GM12878 (cell line): ENCODE results near the gene ERVK3-1. TPM values are rescaled to one million over a fixed set of nuclear protein-coding genes. Genes with fewer than 3 reads are reported as not detected.

ENCODE experiments used
- ATAC-seq: fragments of 200-7000 bp; cut with Tn5 transposase; 3 replicates; pipeline ENCODE4 v1.9.1; 2020; ENCODE audit warnings: mild to moderate bottlenecking, moderate library complexity
- BruUV-seq: library from RNA; stranded (reverse); fragments of 400-500 nt; replicated peaks from 2 replicates; lab custom pipeline; 2021; lab: Mats Ljungman, UMichigan
- CTCF ChIA-PET: fragments of 300-600 bp; sonication (Branson Sonifier 250); formaldehyde crosslinking; extraction: SDS; loops from one replicate; lab custom pipeline; 2021; ENCODE audit warnings: inconsistent platforms; lab: Yijun Ruan, JAX
- POLR2A ChIA-PET: fragments of 350-600 bp; formaldehyde crosslinking; extraction: SDS; loops from one replicate; lab custom pipeline; 2021; ENCODE audit warnings: inconsistent platforms; lab: Charles Lee
- RAD21 ChIA-PET: fragments of 300-600 bp; sonication (Branson Sonifier 250); formaldehyde crosslinking; loops from one replicate; lab custom pipeline; 2023; ENCODE audit warnings: antibody characterized with exemption; ENCODE audit not compliant: unreplicated experiment; lab: Charles Lee
- SMC1A ChIA-PET: fragments of 300-600 bp; sonication (Branson Sonifier 250); formaldehyde crosslinking; loops from one replicate; lab custom pipeline; 2023; ENCODE audit not compliant: unreplicated experiment, uncharacterized antibody; lab: Charles Lee
- DNase-seq: peaks from one replicate; pipeline ENCODE4 v3.0.0-alpha.2; 2011; ENCODE audit warnings: low read depth, low spot score
- FAIRE-seq: peaks from 3 replicates; lab custom pipeline; 2011; peaks lifted over from hg19 to GRCh38; lab: Jason Lieb, UNC
- H2AFZ ChIP-seq: 2 replicates; pipeline ENCODE4 v1.6.0; 2011; ENCODE audit warnings: low read depth, low read length, control low read depth; ENCODE audit not compliant: control insufficient read depth
- H3K27ac ChIP-seq: 2 replicates; pipeline ENCODE4 v1.5.1; 2011; ENCODE audit warnings: control low read depth; ENCODE audit not compliant: control insufficient read depth, insufficient read depth
- H3K27me3 ChIP-seq, 2 experiments: replicated peaks in 1 of 2; 2 replicates each; pipeline versions ENCODE4 v1.6.0 to v1.6.1; 2011; ENCODE audit warnings: low read length in 1 of 2; ENCODE audit not compliant: control insufficient read depth in 2 of 2, insufficient read depth in 2 of 2
- H3K36me3 ChIP-seq, 2 experiments: 2 replicates each; pipeline ENCODE4 v1.5.1; 2011; ENCODE audit warnings: low read length in 1 of 2; ENCODE audit not compliant: control insufficient read depth in 2 of 2, insufficient read depth in 2 of 2
- H3K4me1 ChIP-seq: 2 replicates; pipeline ENCODE4 v1.6.1; 2011; ENCODE audit warnings: mild to moderate bottlenecking, low read length, moderate library complexity, mixed read lengths; ENCODE audit not compliant: control insufficient read depth, insufficient read depth
- H3K4me2 ChIP-seq: 2 replicates; pipeline ENCODE4 v1.6.0; 2011; ENCODE audit warnings: control low read depth; ENCODE audit not compliant: control insufficient read depth, insufficient read depth
- H3K4me3 ChIP-seq: fragments of 200-600 bp; sonication (generic); 2 replicates; pipeline ENCODE4 v1.5.1; 2016
- H3K79me2 ChIP-seq: 2 replicates; pipeline ENCODE4 v1.6.0; 2011; ENCODE audit warnings: low read length; ENCODE audit not compliant: control insufficient read depth, insufficient read depth
- H3K9ac ChIP-seq: 2 replicates; pipeline ENCODE4 v1.8.0; 2011; ENCODE audit warnings: low read length, control low read depth, mixed read lengths; ENCODE audit not compliant: control insufficient read depth, insufficient read depth
- H3K9me3 ChIP-seq: replicated peaks from 3 replicates; pipeline ENCODE4 v1.5.1; 2011; ENCODE audit warnings: mild to moderate bottlenecking, low read length; ENCODE audit not compliant: control insufficient read depth, insufficient read depth
- H4K20me1 ChIP-seq: 2 replicates; pipeline ENCODE4 v1.6.0; 2011; ENCODE audit not compliant: control insufficient read depth, insufficient read depth
- CBX3 ChIP-seq: fragments of 200-600 bp; sonication (generic); IDR thresholded peaks from 2 replicates; pipeline ENCODE4 v1.6.1; 2016; ENCODE audit warnings: low read depth, borderline replicate concordance
- FOXM1 ChIP-seq: IDR thresholded peaks from 2 replicates; pipeline ENCODE4 v1.6.1; 2012; ENCODE audit warnings: low read depth, mild to moderate bottlenecking, inconsistent platforms, low read length, moderate library complexity
- MTA2 ChIP-seq: fragments of 450-650 bp; IDR thresholded peaks from 2 replicates; pipeline ENCODE4 v1.6.1; 2016; ENCODE audit warnings: low read depth, mild to moderate bottlenecking, moderate library complexity
- NR2F1 ChIP-seq: fragments of 450-650 bp; conservative IDR thresholded peaks from 2 replicates; pipeline ENCODE4 v1.6.1; 2017; ENCODE audit warnings: mild to moderate bottlenecking
- POLR2A ChIP-seq: IDR thresholded peaks from 2 replicates; pipeline ENCODE4 v1.6.1; 2011; ENCODE audit warnings: low read depth, mild to moderate bottlenecking, low read length
- ZSCAN29 ChIP-seq: fragments of 450-650 bp; IDR thresholded peaks from 2 replicates; pipeline ENCODE4 v1.6.1; 2017; ENCODE audit warnings: mild to moderate bottlenecking, moderate library complexity
- WGBS: methylation state at CpG from one replicate; pipeline ENCODE4 v1.1.6; 2016; ENCODE audit warnings: low lambda C conversion rate; ENCODE audit not compliant: insufficient replicate concordance, insufficient coverage; ENCODE audit errors: missing lambda C conversion rate; 5-methylcytosine and 5-hydroxymethylcytosine counted together
- in situ Hi-C: fragments of 300-500 bp; cut with MboI; formaldehyde crosslinking; loops from 9 replicates; pipeline ENCODE4 v1.14.3; 2018; ENCODE audit warnings: mixed read lengths
- intact Hi-C: fragments of 100-400 bp; cut with micrococcal nuclease; formaldehyde crosslinking; loops from one replicate; pipeline ENCODE4 v1.14.2; 2022; ENCODE audit not compliant: unreplicated experiment
- polyA plus RNA-seq, 11 experiments: library from polyadenylated mRNA; depleted of rRNA in 4 of 11; unstranded in 6 of 11; stranded (reverse) in 5 of 11; fragments of >200 nt; fragmentation: Nextera tagmentation in 4 of 11; fragmentation: Illumina TruSeq in 1 of 11; extraction: Ambion mirVana in 4 of 11; extraction: Trizol in 1 of 11; gene quantifications; 1 replicate in 1 of 11; 2 replicates in 10 of 11; pipeline versions ENCODE4 v1.2.1 to v1.2.3, GENCODE V29; 2011 to 2016; ENCODE audit warnings: inconsistent platforms in 2 of 11, missing spikeins in 2 of 11, low read depth in 1 of 11
- total RNA-seq, 4 experiments: library from RNA; depleted of rRNA in 3 of 4; stranded (reverse); fragments of >200 nt in 3 of 4; fragmentation: Illumina TruSeq in 1 of 4; extraction: Trizol in 1 of 4; gene quantifications; 2 replicates each; pipeline versions ENCODE4 v1.2.1 to v1.2.3, GENCODE V29; 2013 to 2021
- TF ChIP-seq, protein P1 (sequence below): IDR thresholded peaks from 2 replicates; pipeline ENCODE4 v1.6.1; 2011; ENCODE audit warnings: low read depth, low read length, improper control_type of control experiment, borderline replicate concordance
- TF ChIP-seq, protein P2 (sequence below): IDR thresholded peaks from 2 replicates; pipeline ENCODE4 v1.6.1; 2012; ENCODE audit warnings: mild to moderate bottlenecking, low read depth, low read length
- TF ChIP-seq, protein P3 (sequence below): fragments of 450-650 bp; IDR thresholded peaks from 2 replicates; pipeline ENCODE4 v1.6.1; 2014; ENCODE audit warnings: mild to moderate bottlenecking

The ERVK3-1 gene
- total and polyA plus RNA-seq, 10 of the 15 experiments (the other 5 are each of a cell fraction or from before 2014, with no cell fraction given), result 59.3 to 172 (median 95.8) TPM

DNA sequence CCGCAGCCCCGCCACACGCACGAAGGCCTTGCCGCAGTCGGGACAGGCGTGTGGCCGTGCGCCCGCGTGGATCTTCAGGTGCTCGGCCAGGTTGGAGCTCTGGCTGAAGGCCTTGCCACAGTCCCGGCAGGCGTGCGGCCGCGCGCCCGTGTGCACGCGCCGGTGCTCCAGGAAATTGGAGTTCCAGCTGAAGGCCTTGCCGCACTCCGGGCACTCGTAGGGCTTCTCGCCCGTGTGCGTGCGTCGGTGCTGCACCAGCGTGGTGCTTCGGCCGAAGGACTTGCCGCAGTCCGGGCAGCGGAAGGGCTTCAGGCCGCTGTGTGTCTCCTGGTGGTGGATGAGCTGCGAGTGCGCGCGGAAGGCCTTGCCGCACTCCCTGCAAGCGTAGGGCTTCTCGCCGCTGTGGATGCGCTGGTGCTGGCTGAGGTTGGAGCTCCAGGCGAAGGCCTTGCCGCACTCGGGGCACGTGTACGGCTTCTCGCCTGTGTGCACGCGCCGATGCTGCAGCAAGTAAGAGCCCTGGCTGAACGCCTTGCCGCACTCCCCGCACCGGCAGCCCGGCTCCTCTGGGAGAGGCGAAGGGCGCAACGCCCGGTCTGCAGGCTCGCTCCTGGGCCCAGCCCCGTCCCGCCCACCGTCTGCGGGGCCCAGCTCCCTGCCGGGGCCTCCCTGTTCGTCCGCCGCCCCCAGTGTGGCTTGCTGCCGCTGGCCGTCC lies 51.7 kb downstream of the ERVK3-1 start:
- in situ Hi-C loops, result no loop called here
- ChIA-PET POLR2A (interaction anchor here (0.6 to 1.8 kb wide), 2 partner anchors 10 to 127 kb away, joined by 4 to 6 read pairs; no protein-coding TSS in a partner anchor), RAD21 (no interaction called here), CTCF (no interaction called here), SMC1A (no interaction called here)
- peaks cover 2% of the 10 kb centered on the region; the same call in 1 of the 3 replicates for H3K9me3 ChIP-seq
- H3K36me3 ChIP-seq, result no peaks in the 10 kb centered on the region
- no peak for DNase-seq
- no peaks in the 10 kb centered on the region for H3K79me2 ChIP-seq
- H2AFZ ChIP-seq, result no peak overlapping the region
- no peaks in the 10 kb centered on the region for H4K20me1 ChIP-seq
- BruUV-seq, result no TSS peak
- H3K4me3 ChIP-seq, result no peak overlapping the region
- no peak overlapping the region for H3K4me2 ChIP-seq
- no peak for ATAC-seq
- no peak overlapping the region for H3K27ac ChIP-seq
- no peak overlapping the region for H3K9ac ChIP-seq
- H3K4me1 ChIP-seq, result peaks cover 3% of the 10 kb centered on the region
- TF ChIP-seq, protein P1, sequence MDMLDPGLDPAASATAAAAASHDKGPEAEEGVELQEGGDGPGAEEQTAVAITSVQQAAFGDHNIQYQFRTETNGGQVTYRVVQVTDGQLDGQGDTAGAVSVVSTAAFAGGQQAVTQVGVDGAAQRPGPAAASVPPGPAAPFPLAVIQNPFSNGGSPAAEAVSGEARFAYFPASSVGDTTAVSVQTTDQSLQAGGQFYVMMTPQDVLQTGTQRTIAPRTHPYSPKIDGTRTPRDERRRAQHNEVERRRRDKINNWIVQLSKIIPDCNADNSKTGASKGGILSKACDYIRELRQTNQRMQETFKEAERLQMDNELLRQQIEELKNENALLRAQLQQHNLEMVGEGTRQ, result no peak
- no peak for TF ChIP-seq FOXM1
- TF ChIP-seq NR2F1, result no peak
- TF ChIP-seq, protein P2, sequence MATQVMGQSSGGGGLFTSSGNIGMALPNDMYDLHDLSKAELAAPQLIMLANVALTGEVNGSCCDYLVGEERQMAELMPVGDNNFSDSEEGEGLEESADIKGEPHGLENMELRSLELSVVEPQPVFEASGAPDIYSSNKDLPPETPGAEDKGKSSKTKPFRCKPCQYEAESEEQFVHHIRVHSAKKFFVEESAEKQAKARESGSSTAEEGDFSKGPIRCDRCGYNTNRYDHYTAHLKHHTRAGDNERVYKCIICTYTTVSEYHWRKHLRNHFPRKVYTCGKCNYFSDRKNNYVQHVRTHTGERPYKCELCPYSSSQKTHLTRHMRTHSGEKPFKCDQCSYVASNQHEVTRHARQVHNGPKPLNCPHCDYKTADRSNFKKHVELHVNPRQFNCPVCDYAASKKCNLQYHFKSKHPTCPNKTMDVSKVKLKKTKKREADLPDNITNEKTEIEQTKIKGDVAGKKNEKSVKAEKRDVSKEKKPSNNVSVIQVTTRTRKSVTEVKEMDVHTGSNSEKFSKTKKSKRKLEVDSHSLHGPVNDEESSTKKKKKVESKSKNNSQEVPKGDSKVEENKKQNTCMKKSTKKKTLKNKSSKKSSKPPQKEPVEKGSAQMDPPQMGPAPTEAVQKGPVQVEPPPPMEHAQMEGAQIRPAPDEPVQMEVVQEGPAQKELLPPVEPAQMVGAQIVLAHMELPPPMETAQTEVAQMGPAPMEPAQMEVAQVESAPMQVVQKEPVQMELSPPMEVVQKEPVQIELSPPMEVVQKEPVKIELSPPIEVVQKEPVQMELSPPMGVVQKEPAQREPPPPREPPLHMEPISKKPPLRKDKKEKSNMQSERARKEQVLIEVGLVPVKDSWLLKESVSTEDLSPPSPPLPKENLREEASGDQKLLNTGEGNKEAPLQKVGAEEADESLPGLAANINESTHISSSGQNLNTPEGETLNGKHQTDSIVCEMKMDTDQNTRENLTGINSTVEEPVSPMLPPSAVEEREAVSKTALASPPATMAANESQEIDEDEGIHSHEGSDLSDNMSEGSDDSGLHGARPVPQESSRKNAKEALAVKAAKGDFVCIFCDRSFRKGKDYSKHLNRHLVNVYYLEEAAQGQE, result no peak
- TF ChIP-seq MTA2, result no peak
- TF ChIP-seq, protein P3, sequence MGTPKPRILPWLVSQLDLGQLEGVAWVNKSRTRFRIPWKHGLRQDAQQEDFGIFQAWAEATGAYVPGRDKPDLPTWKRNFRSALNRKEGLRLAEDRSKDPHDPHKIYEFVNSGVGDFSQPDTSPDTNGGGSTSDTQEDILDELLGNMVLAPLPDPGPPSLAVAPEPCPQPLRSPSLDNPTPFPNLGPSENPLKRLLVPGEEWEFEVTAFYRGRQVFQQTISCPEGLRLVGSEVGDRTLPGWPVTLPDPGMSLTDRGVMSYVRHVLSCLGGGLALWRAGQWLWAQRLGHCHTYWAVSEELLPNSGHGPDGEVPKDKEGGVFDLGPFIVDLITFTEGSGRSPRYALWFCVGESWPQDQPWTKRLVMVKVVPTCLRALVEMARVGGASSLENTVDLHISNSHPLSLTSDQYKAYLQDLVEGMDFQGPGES, result no peak
- 0 out of 2 replicates have a peak, but pooled peaks have one; percentile 14 for TF ChIP-seq POLR2A
- no peak for TF ChIP-seq ZSCAN29
- no peak for TF ChIP-seq CBX3
- FAIRE-seq, result no peak
- WGBS, result 78% methylated on average over 67 of the region's 75 CpGs
- intact Hi-C loops, result no loop called here
- no peaks in the 10 kb centered on the region for H3K27me3 ChIP-seq
